ENCODE measurements around the gene DLX6. TPM values are rescaled to one million over a fixed set of nuclear protein-coding genes. Genes with fewer than 3 reads are reported as not detected.

The DLX6 gene
- total RNA-seq, 2 donors from 2014 or later = 4.1 TPM; not detected in 1

GRCh38 chr7:97014145-97014750 is 8.9 kb downstream of the DLX6 start:
- peaks cover 3% of the 10 kb centered on the region for H3K4me1 ChIP-seq (replicated peaks)
- no peaks in the 10 kb centered on the region for H3K36me3 ChIP-seq
- 50% methylated on average over 5 of the region's 5 CpGs for WGBS
- TF ChIP-seq POLR2A (IDR thresholded peaks at IDR 0.05) = no peak
- no peak for TF ChIP-seq POLR2AphosphoS5 (IDR thresholded peaks at IDR 0.05)
- H3K4me3 ChIP-seq = no peak overlapping the region
- H3K27me3 ChIP-seq (replicated peaks; ENCODE audit: insufficient read depth) = peaks cover 24% of the 10 kb centered on the region
- intact Hi-C loops (cut with DNase I) = no loop called here
- H3K9me3 ChIP-seq = no peaks in the 10 kb centered on the region
- DNase-seq (ENCODE audit: low spot score) = no peak
- no peak overlapping the region for H3K27ac ChIP-seq

- Histone ChIP-seq H3K4me3 (no peak overlapping the region), H3K4me1 (replicated peaks) (peaks cover 3% of the 10 kb centered on the region), H3K27ac (no peak overlapping the region), H3K9me3 (no peaks in the 10 kb centered on the region), H3K27me3 (replicated peaks; ENCODE audit: insufficient read depth) (peaks cover 24% of the 10 kb centered on the region), H3K36me3 (no peaks in the 10 kb centered on the region)
- WGBS = 21% methylated on average over 3 of the region's 3 CpGs
- intact Hi-C loops (cut with DNase I) = no loop called here
- DNase-seq (ENCODE audit: low spot score) = no peak
- TF ChIP-seq POLR2AphosphoS5 (IDR thresholded peaks at IDR 0.05) (no peak), POLR2A (IDR thresholded peaks at IDR 0.05) (no peak)
- TF ChIP-seq, protein P1, sequence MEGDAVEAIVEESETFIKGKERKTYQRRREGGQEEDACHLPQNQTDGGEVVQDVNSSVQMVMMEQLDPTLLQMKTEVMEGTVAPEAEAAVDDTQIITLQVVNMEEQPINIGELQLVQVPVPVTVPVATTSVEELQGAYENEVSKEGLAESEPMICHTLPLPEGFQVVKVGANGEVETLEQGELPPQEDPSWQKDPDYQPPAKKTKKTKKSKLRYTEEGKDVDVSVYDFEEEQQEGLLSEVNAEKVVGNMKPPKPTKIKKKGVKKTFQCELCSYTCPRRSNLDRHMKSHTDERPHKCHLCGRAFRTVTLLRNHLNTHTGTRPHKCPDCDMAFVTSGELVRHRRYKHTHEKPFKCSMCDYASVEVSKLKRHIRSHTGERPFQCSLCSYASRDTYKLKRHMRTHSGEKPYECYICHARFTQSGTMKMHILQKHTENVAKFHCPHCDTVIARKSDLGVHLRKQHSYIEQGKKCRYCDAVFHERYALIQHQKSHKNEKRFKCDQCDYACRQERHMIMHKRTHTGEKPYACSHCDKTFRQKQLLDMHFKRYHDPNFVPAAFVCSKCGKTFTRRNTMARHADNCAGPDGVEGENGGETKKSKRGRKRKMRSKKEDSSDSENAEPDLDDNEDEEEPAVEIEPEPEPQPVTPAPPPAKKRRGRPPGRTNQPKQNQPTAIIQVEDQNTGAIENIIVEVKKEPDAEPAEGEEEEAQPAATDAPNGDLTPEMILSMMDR (IDR thresholded peaks at IDR 0.05) = no peak
Observed at GRCh38 chr7:97015279-97015678, 9.9 kb downstream of the DLX6 start.

GRCh38 chr7:97015756-97016380 is 10.5 kb downstream of the DLX6 start:
- 7% methylated on average over 12 of the region's 12 CpGs for WGBS
- Histone ChIP-seq H3K4me3 (no peak overlapping the region), H3K27ac (no peak overlapping the region), H3K27me3 (replicated peaks; ENCODE audit: insufficient read depth) (peaks cover 26% of the 10 kb centered on the region), H3K4me1 (replicated peaks) (peaks cover 3% of the 10 kb centered on the region), H3K36me3 (no peaks in the 10 kb centered on the region), H3K9me3 (no peaks in the 10 kb centered on the region)
- DNase-seq (ENCODE audit: low spot score) = no peak
- intact Hi-C loops (cut with DNase I) = no loop called here
- TF ChIP-seq, protein P1 (IDR thresholded peaks at IDR 0.05) = no peak
- TF ChIP-seq POLR2A (IDR thresholded peaks at IDR 0.05) (no peak), POLR2AphosphoS5 (IDR thresholded peaks at IDR 0.05) (no peak)

GRCh38 chr7:97016381-97017191 is 11.2 kb downstream of the DLX6 start:
- H3K4me1 ChIP-seq (replicated peaks) = peaks cover 3% of the 10 kb centered on the region
- peaks cover 30% of the 10 kb centered on the region for H3K27me3 ChIP-seq (replicated peaks; ENCODE audit: insufficient read depth)
- H3K36me3 ChIP-seq = no peaks in the 10 kb centered on the region
- TF ChIP-seq POLR2AphosphoS5 (IDR thresholded peaks at IDR 0.05) (no peak), POLR2A (IDR thresholded peaks at IDR 0.05) (no peak)
- TF ChIP-seq, protein P1 (IDR thresholded peaks at IDR 0.05) = no peak
- DNase-seq (ENCODE audit: low spot score) = no peak
- intact Hi-C loops (cut with DNase I) = no loop called here
- no peak overlapping the region for H3K4me3 ChIP-seq
- 10% methylated on average over 48 of the region's 55 CpGs for WGBS
- no peak overlapping the region for H3K27ac ChIP-seq
- H3K9me3 ChIP-seq = no peaks in the 10 kb centered on the region
